Psoas muscle (tissue), 8 donors: Measurements from ENCODE around the gene MAPKAP1. TPM values are rescaled to one million over a fixed set of nuclear protein-coding genes. Genes with fewer than 3 reads are reported as not detected.
"Not testable (repeated sequence)": the region's sequence is repeated elsewhere in the genome, so short reads cannot be mapped to it uniquely, and the experiment has no call there.

ENCODE experiments used
- ATAC-seq, 4 donors: fragments of 200-7000 bp; cut with Tn5 transposase; one replicate each; pipeline ENCODE4 v1.9.1; 2020; ENCODE audit warnings: moderate library complexity in 3 of 4, mild to moderate bottlenecking in 2 of 4
- DNase-seq, 2 donors: peaks; one replicate each; pipeline ENCODE4 v3.0.0-alpha.2; 2020
- H3K27ac ChIP-seq: fragments of 200-600 bp; one replicate; pipeline ENCODE4 v1.8.0; 2022
- H3K27me3 ChIP-seq, 3 donors: fragments of 200-600 bp in 1 of 3; one replicate each; pipeline versions ENCODE4 v1.6.1 to v1.8.0; 2013 to 2022; ENCODE audit warnings: low read length in 2 of 3, mild to moderate bottlenecking in 2 of 3, moderate library complexity in 1 of 3; ENCODE audit not compliant: insufficient read depth in 3 of 3
- H3K36me3 ChIP-seq, 2 donors: fragments of 200-600 bp in 1 of 2; one replicate each; pipeline versions ENCODE4 v1.6.1 to v1.8.0; 2013 to 2022; ENCODE audit warnings: low read depth in 1 of 2, mild to moderate bottlenecking in 1 of 2, moderate library complexity in 1 of 2; ENCODE audit not compliant: insufficient read depth in 1 of 2
- H3K4me1 ChIP-seq: fragments of 200-600 bp; one replicate; pipeline ENCODE4 v1.8.0; 2022
- H3K4me3 ChIP-seq: fragments of 200-600 bp; one replicate; pipeline ENCODE4 v1.8.0; 2022; ENCODE audit warnings: mild to moderate bottlenecking
- H3K9me3 ChIP-seq: fragments of 200-600 bp; one replicate; pipeline ENCODE4 v1.8.0; 2022
- CTCF ChIP-seq: fragments of 200-600 bp; IDR thresholded peaks from one replicate; pipeline ENCODE4 v1.8.0; 2022; ENCODE audit warnings: antibody characterized with exemption
- WGBS, 3 donors: extraction: QIAGEN DNeasy Blood & Tissue Kit; methylation state at CpG; one replicate each; pipeline versions ENCODE4 v1.1.6 to v1.1.7; 2013; 5-methylcytosine and 5-hydroxymethylcytosine counted together
- intact Hi-C, 2 donors: fragments of 100-400 bp; cut with DNase I; formaldehyde crosslinking; loops; one replicate each; pipeline versions ENCODE4 v1.11.0 to v1.14.2; 2022
- polyA plus RNA-seq, 3 donors: library from polyadenylated mRNA; stranded (reverse); fragments of 200-250 nt; gene quantifications; one replicate each; pipeline ENCODE4 v1.2.3, GENCODE V29; 2013
- total RNA-seq, 4 donors: library from RNA; stranded (reverse); fragmentation: NEBNext Ultra II Directional in 2 of 4; extraction: Animal tissue kit (Norgen Biotek cat#: 25700) in 2 of 4; gene quantifications; one replicate each; pipeline versions ENCODE4 v1.2.1 to v1.2.4, GENCODE V29; 2021 to 2023
- donor health status: healthy with polysubstance abuse.
- donor health status: DM: no; HTN: no; CAD: no; lungs with moderate emphysema.
- donor health status: Bipolar disorder and iron deficiency.
- donor health status: healthy.
- donor health status: DM: yes; HTN: yes; CAD: no.
- donor health status: DM: no; HTN: no; CAD: no.
- donor health status: DM: no; HTN: no; CAD: no.
- donor health status: DM: yes; HTN: yes; CAD: no.

MAPKAP1 gene
- total and polyA plus RNA-seq, 7 donors, result 64.2 to 124 (median 90.4) TPM

GRCh38 chr9:125701351-125701750 is 5.7 kb downstream of the MAPKAP1 start:
- intact Hi-C loops, result no loop called here

GRCh38 chr9:125700791-125701190 is 6.2 kb downstream of the MAPKAP1 start:
- intact Hi-C loops, result no loop called here
- H3K36me3 ChIP-seq, result no peaks in the 10 kb centered on the region
- TF ChIP-seq CTCF, result no peak
- H3K4me3 ChIP-seq, result no peak overlapping the region
- no peak for ATAC-seq
- no peak for DNase-seq
- H3K27me3 ChIP-seq, result no peaks in the 10 kb centered on the region
- peaks cover 19% of the 10 kb centered on the region for H3K4me1 ChIP-seq
- no peak overlapping the region for H3K27ac ChIP-seq
- 76 to 83% (median 78%) methylated on average over 2 of the region's 2 CpGs for WGBS, 3 donors
- no peaks in the 10 kb centered on the region for H3K9me3 ChIP-seq

More at GRCh38 chr9:125701351-125701750, 5.7 kb downstream of the MAPKAP1 start:
- no peak overlapping the region for H3K27ac ChIP-seq
- no peaks in the 10 kb centered on the region for H3K36me3 ChIP-seq
- 62 to 81% (median 71%) methylated on average over 6 of the region's 6 CpGs for WGBS, 3 donors
- DNase-seq (no peak), ATAC-seq (peak in 2 of 4 donors; percentile 59 to 69)
- no peaks in the 10 kb centered on the region for H3K27me3 ChIP-seq
- no peak overlapping the region for H3K4me3 ChIP-seq
- H3K4me1 ChIP-seq, result peaks cover 25% of the 10 kb centered on the region
- TF ChIP-seq CTCF, result no peak
- no peaks in the 10 kb centered on the region for H3K9me3 ChIP-seq

GRCh38 chr9:125699870-125700269 is 7.1 kb downstream of the MAPKAP1 start:
- Histone ChIP-seq H3K4me1 (peaks cover 15% of the 10 kb centered on the region), H3K36me3 (no peaks in the 10 kb centered on the region), H3K27ac (no peak overlapping the region), H3K4me3 (no peak overlapping the region), H3K27me3 (no peaks in the 10 kb centered on the region), H3K9me3 (no peaks in the 10 kb centered on the region)
- DNase-seq (no peak), ATAC-seq (no peak)
- 83 to 96% (median 95%) methylated on average over 3 of the region's 3 CpGs for WGBS, 3 donors
- intact Hi-C loops, result no loop called here
- TF ChIP-seq CTCF, result no peak

- Histone ChIP-seq H3K27ac (no peak overlapping the region), H3K27me3 (no peaks in the 10 kb centered on the region), H3K4me1 (peaks cover 9% of the 10 kb centered on the region), H3K36me3 (no peaks in the 10 kb centered on the region), H3K9me3 (no peaks in the 10 kb centered on the region), H3K4me3 (no peak overlapping the region)
- DNase-seq, result no peak
- TF ChIP-seq CTCF, result no peak
- intact Hi-C loops, result no loop called here
- no peak for ATAC-seq
- WGBS, 3 donors, result 54 to 66% (median 59%) methylated on average over 6 of the region's 6 CpGs
Measured at GRCh38 chr9:125696106-125696647, 10.8 kb downstream of the MAPKAP1 start.

GRCh38 chr9:125695548-125695947 is 11.5 kb downstream of the MAPKAP1 start:
- H3K9me3 ChIP-seq, intact Hi-C loops, H3K27ac ChIP-seq, H3K4me3 ChIP-seq, H3K4me1 ChIP-seq, H3K36me3 ChIP-seq, H3K27me3 ChIP-seq, ATAC-seq, DNase-seq: not testable (repeated sequence)
- WGBS, 3 donors, result 55 to 64% (median 58%) methylated on average over 8 of the region's 8 CpGs
